ENCODE results near the gene SLPI. TPM values are rescaled to one million over a fixed set of nuclear protein-coding genes. Genes with fewer than 3 reads are reported as not detected.

Gene SLPI
- total RNA-seq, 4 donors from 2014 or later: 194 to 1,792 (median 504) TPM

- Histone ChIP-seq H3K27me3 (no peaks in the 10 kb centered on the region), H3K9me3 (no peaks in the 10 kb centered on the region), H3K4me3 (peak overlapping the region in 2 of 4 donors; percentile 53 to 55), H3K4me1 (peaks cover 5 to 15% of the 10 kb centered on the region in 2 donors), H3K27ac (no peak overlapping the region), H3K36me3 (no peaks in the 10 kb centered on the region)
- ATAC-seq (no peak), DNase-seq (no peak)
- TF ChIP-seq CTCF (IDR thresholded peaks at IDR 0.05 in 4 of 5, conservative IDR thresholded peaks at IDR 0.05 in 1 of 5) (no peak), POLR2A (IDR thresholded peaks at IDR 0.05) (no peak)
- in situ Hi-C loops (cut with MboI; ENCODE audit: low sequenced_read_pairs in 4 of 4): no loop called here
- intact Hi-C loops (cut with DNase I; ENCODE audit: low total_unique reads): loop anchor here (5.0 kb wide), 1 partner anchor 40 kb away; no protein-coding TSS in a partner anchor
Measured at GRCh38 chr20:45251884-45252560, 2.3 kb downstream of the SLPI start.

- in situ Hi-C loops (cut with MboI; ENCODE audit: low sequenced_read_pairs in 4 of 4) (no loop called here), intact Hi-C loops (cut with DNase I; ENCODE audit: low total_unique reads) (no loop called here)
- H3K36me3 ChIP-seq: no peaks in the 10 kb centered on the region
- no peak for ATAC-seq
- DNase-seq: no peak
- no peak overlapping the region for H3K27ac ChIP-seq
- H3K9me3 ChIP-seq: no peaks in the 10 kb centered on the region
- no peak for TF ChIP-seq CTCF (IDR thresholded peaks at IDR 0.05 in 4 of 5, conservative IDR thresholded peaks at IDR 0.05 in 1 of 5)
- no peak for TF ChIP-seq POLR2A (IDR thresholded peaks at IDR 0.05)
- peaks cover 0 to 4% (median 0%) of the 10 kb centered on the region in 3 donors for H3K27me3 ChIP-seq
- H3K4me1 ChIP-seq: no peaks in the 10 kb centered on the region
- no peak overlapping the region for H3K4me3 ChIP-seq
Measured at GRCh38 chr20:45248609-45249008, 5.8 kb downstream of the SLPI start.

GRCh38 chr20:45247865-45248264 lies 6.5 kb downstream of the SLPI start:
- Histone ChIP-seq H3K9me3 (no peaks in the 10 kb centered on the region), H3K36me3 (no peaks in the 10 kb centered on the region), H3K4me1 (no peaks in the 10 kb centered on the region), H3K4me3 (no peak overlapping the region), H3K27ac (no peak overlapping the region), H3K27me3 (peaks cover 0 to 4% (median 0%) of the 10 kb centered on the region in 3 donors)
- no peak for TF ChIP-seq CTCF (IDR thresholded peaks at IDR 0.05 in 4 of 5, conservative IDR thresholded peaks at IDR 0.05 in 1 of 5)
- TF ChIP-seq POLR2A (IDR thresholded peaks at IDR 0.05): no peak
- in situ Hi-C loops (cut with MboI; ENCODE audit: low sequenced_read_pairs in 4 of 4) (no loop called here), intact Hi-C loops (cut with DNase I; ENCODE audit: low total_unique reads) (no loop called here)
- ATAC-seq (no peak), DNase-seq (no peak)

GRCh38 chr20:45246109-45246508 lies 8.3 kb downstream of the SLPI start:
- Histone ChIP-seq H3K36me3 (no peaks in the 10 kb centered on the region), H3K27ac (no peak overlapping the region), H3K4me1 (no peaks in the 10 kb centered on the region), H3K27me3 (peaks cover 0 to 4% (median 0%) of the 10 kb centered on the region in 3 donors), H3K9me3 (no peaks in the 10 kb centered on the region), H3K4me3 (no peak overlapping the region)
- in situ Hi-C loops (cut with MboI; ENCODE audit: low sequenced_read_pairs in 4 of 4): no loop called here
- ATAC-seq: no peak
- DNase-seq: no peak
- intact Hi-C loops (cut with DNase I; ENCODE audit: low total_unique reads): no loop called here
- no peak for TF ChIP-seq CTCF (IDR thresholded peaks at IDR 0.05 in 4 of 5, conservative IDR thresholded peaks at IDR 0.05 in 1 of 5)
- no peak for TF ChIP-seq POLR2A (IDR thresholded peaks at IDR 0.05)
